Panc1 (cell line): ENCODE data around the gene MYBPH. TPM values are rescaled to one million over a fixed set of nuclear protein-coding genes. Genes with fewer than 3 reads are reported as not detected.

Source experiments
- ATAC-seq: fragments of 200-7000 bp; cut with Tn5 transposase; 2 replicates; pipeline ENCODE4 v1.9.1; 2020; ENCODE audit warnings: mild to moderate bottlenecking, moderate library complexity
- BruUV-seq: library from RNA; stranded (reverse); fragments of 400-500 nt; replicated peaks from 2 replicates; lab custom pipeline; 2021; lab: Mats Ljungman, UMichigan
- CTCF ChIA-PET: fragments of 300-600 bp; sonication (Branson Sonifier 250); formaldehyde crosslinking; loops from one replicate; lab custom pipeline; 2022; ENCODE audit warnings: antibody characterized with exemption; lab: Charles Lee
- POLR2A ChIA-PET: fragments of 300-600 bp; sonication (Branson Sonifier 250); formaldehyde crosslinking; loops from one replicate; lab custom pipeline; 2022; ENCODE audit warnings: antibody characterized with exemption; lab: Charles Lee
- DNase-seq: peaks from one replicate; pipeline ENCODE4 v3.0.0-alpha.2; 2010; ENCODE audit warnings: low read depth, low spot score
- H3K27ac ChIP-seq: 2 replicates; pipeline ENCODE4 v1.5.1; 2011; ENCODE audit warnings: mild to moderate bottlenecking, low read length, inconsistent platforms
- H3K27me3 ChIP-seq: fragments of 200-500 bp; sonication (Bioruptor generic); 2 replicates; pipeline ENCODE4 v1.6.0; 2014; ENCODE audit warnings: low read length, inconsistent platforms; ENCODE audit not compliant: control insufficient read depth, insufficient read depth
- H3K36me3 ChIP-seq: fragments of 200-500 bp; sonication (Bioruptor generic); 2 replicates; pipeline ENCODE4 v1.5.1; 2014; ENCODE audit warnings: inconsistent platforms, mild to moderate bottlenecking, low read length, moderate library complexity; ENCODE audit not compliant: control insufficient read depth, insufficient read depth
- H3K4me1 ChIP-seq: 2 replicates; pipeline ENCODE4 v1.5.1; 2011; ENCODE audit warnings: inconsistent platforms, mild to moderate bottlenecking, low read length, moderate library complexity; ENCODE audit not compliant: control insufficient read depth, insufficient read depth
- H3K4me3 ChIP-seq, 2 experiments: 2 replicates each; pipeline ENCODE4 v1.5.1; 2011 to 2012; ENCODE audit warnings: low read depth in 2 of 2, low read length in 2 of 2, mild to moderate bottlenecking in 2 of 2, inconsistent platforms in 1 of 2, moderate library complexity in 1 of 2
- H3K9me3 ChIP-seq: fragments of 200-500 bp; sonication (Bioruptor generic); 2 replicates; pipeline ENCODE4 v1.5.1; 2014; ENCODE audit warnings: low read depth, mild to moderate bottlenecking, inconsistent platforms, low read length, moderate library complexity; ENCODE audit not compliant: control insufficient read depth, insufficient read depth
- CTCF ChIP-seq: fragments of 450-650 bp; IDR thresholded peaks from 2 replicates; pipeline ENCODE4 v1.5.1; 2017; ENCODE audit warnings: mild to moderate bottlenecking
- POLR2AphosphoS5 ChIP-seq: IDR thresholded peaks from 2 replicates; pipeline ENCODE4 v1.6.1; 2012; ENCODE audit warnings: mild to moderate bottlenecking, low read depth, low read length, moderate library complexity
- REST ChIP-seq, 2 experiments: IDR thresholded peaks; 2 replicates each; pipeline ENCODE4 v1.6.1; 2011 to 2012; ENCODE audit warnings: low read depth in 2 of 2, control low read depth in 1 of 2, low read length in 1 of 2, mild to moderate bottlenecking in 1 of 2, moderate library complexity in 1 of 2; ENCODE audit not compliant: insufficient read depth in 1 of 2
- SIN3A ChIP-seq: IDR thresholded peaks from 2 replicates; pipeline ENCODE4 v1.6.1; 2012; ENCODE audit warnings: low read depth, mild to moderate bottlenecking, low read length, moderate library complexity, borderline replicate concordance; ENCODE audit not compliant: insufficient read depth
- TCF7L2 ChIP-seq: IDR thresholded peaks from 2 replicates; pipeline ENCODE4 v1.6.1; 2011; ENCODE audit warnings: mild to moderate bottlenecking, low read depth, low read length, inconsistent platforms
- in situ Hi-C: cut with HindIII; loops from 2 replicates; pipeline ENCODE4 v1.10.0; 2016; ENCODE audit warnings: low sequenced_read_pairs, low pct_unique_long_range_greater_than_20kb
- intact Hi-C: fragments of 100-400 bp; cut with micrococcal nuclease; formaldehyde crosslinking; loops from one replicate; pipeline ENCODE4 v1.10.0; 2022; ENCODE audit not compliant: unreplicated experiment
- total RNA-seq: library from RNA; stranded (reverse); gene quantifications from one replicate; pipeline ENCODE4 v1.2.1, GENCODE V29; 2021; ENCODE audit not compliant: unreplicated experiment

The MYBPH gene
- total RNA-seq, 1 experiment from 2014 or later: not detected

- CTCF ChIA-PET: interaction anchor here (0.6 to 1.2 kb wide), 5 partner anchors 22 to 341 kb away, joined by 3 to 5 read pairs (median 3); partner anchors contain the start of gene ADORA1
Observed at GRCh38 chr1:203149188-203149840, 26.3 kb downstream of the MYBPH start.

GRCh38 chr1:203148579-203148978 is 27.0 kb downstream of the MYBPH start:
- no TSS peak for BruUV-seq
- ChIA-PET POLR2A (no interaction called here), CTCF (interaction anchor here (0.8 to 1.2 kb wide), 3 partner anchors 21 to 108 kb away, joined by 3 to 5 read pairs (median 4); partner anchors contain the start of gene ADORA1)
- Histone ChIP-seq H3K36me3 (no peaks in the 10 kb centered on the region), H3K9me3 (no peaks in the 10 kb centered on the region), H3K4me3 (no peak overlapping the region), H3K27ac (no peak overlapping the region), H3K27me3 (no peaks in the 10 kb centered on the region), H3K4me1 (peaks cover 56% of the 10 kb centered on the region)
- no peak for ATAC-seq
- in situ Hi-C loops: no loop called here
- intact Hi-C loops: no loop called here
- TF ChIP-seq POLR2AphosphoS5 (no peak), SIN3A (no peak), REST (IDR thresholded peaks at IDR 0.05; ENCODE audit: insufficient read depth in 1 of 2, low read depth in 2 of 2, low read length in 1 of 2) (no peak), TCF7L2 (no peak), CTCF (no peak)
- DNase-seq: no peak

More at GRCh38 chr1:203149188-203149840, 26.3 kb downstream of the MYBPH start:
- H3K27me3 ChIP-seq: no peaks in the 10 kb centered on the region
- no peak for ATAC-seq
- in situ Hi-C loops (no loop called here), intact Hi-C loops (no loop called here)
- TF ChIP-seq SIN3A: no peak
- TF ChIP-seq TCF7L2: no peak
- no peak for TF ChIP-seq POLR2AphosphoS5
- TF ChIP-seq REST (IDR thresholded peaks at IDR 0.05; ENCODE audit: insufficient read depth in 1 of 2, low read depth in 2 of 2, low read length in 1 of 2): no peak
- no peak for TF ChIP-seq CTCF
- POLR2A ChIA-PET: no interaction called here
- H3K36me3 ChIP-seq: no peaks in the 10 kb centered on the region
- peaks cover 56% of the 10 kb centered on the region for H3K4me1 ChIP-seq
- no peak for DNase-seq
- H3K27ac ChIP-seq: no peak overlapping the region
- BruUV-seq: no TSS peak
- H3K4me3 ChIP-seq: no peak overlapping the region
- H3K9me3 ChIP-seq: no peaks in the 10 kb centered on the region
